Epithelial cell of proximal tubule (primary cell): ENCODE measurements around the gene SNX32. TPM values are rescaled to one million over a fixed set of nuclear protein-coding genes. Genes with fewer than 3 reads are reported as not detected.
"Not testable (repeated sequence)": the region's sequence is repeated elsewhere in the genome, so short reads cannot be mapped to it uniquely, and the experiment has no call there.

Source experiments
- DNase-seq: peaks from one replicate; pipeline ENCODE4 v3.0.0-alpha.2; 2011; ENCODE audit warnings: low read depth
- H3K4me3 ChIP-seq: 2 replicates; pipeline ENCODE4 v1.5.1; 2011; ENCODE audit warnings: low read depth, mild to moderate bottlenecking, low read length
- CTCF ChIP-seq: conservative IDR thresholded peaks from 2 replicates; pipeline ENCODE4 v1.5.1; 2012; ENCODE audit warnings: low read depth, mild to moderate bottlenecking, low read length
- total RNA-seq: library from RNA; depleted of rRNA; stranded (reverse); fragments of >200 nt; gene quantifications from 2 replicates; pipeline ENCODE4 v1.2.3, GENCODE V29; 2015

Gene SNX32
- total RNA-seq, 1 donor from 2014 or later, result 2.1 TPM

GRCh38 chr11:65817835-65818680 is 15.7 kb upstream of the SNX32 start:
- H3K4me3 ChIP-seq, result peak overlapping the region; percentile 64
- TF ChIP-seq CTCF, result peak; percentile 91
- DNase-seq, result no peak

GRCh38 chr11:65821107-65821506 is 12.7 kb upstream of the SNX32 start:
- H3K4me3 ChIP-seq, result no peak overlapping the region
- DNase-seq, result no peak
- no peak for TF ChIP-seq CTCF

GRCh38 chr11:65822776-65823528 is 10.8 kb upstream of the SNX32 start:
- TF ChIP-seq CTCF, result no peak
- no peak overlapping the region for H3K4me3 ChIP-seq
- DNase-seq, result no peak

- H3K4me3 ChIP-seq, result no peak overlapping the region
- TF ChIP-seq CTCF, result no peak
- DNase-seq, result no peak
Measured at GRCh38 chr11:65826984-65827735, 6.6 kb upstream of the SNX32 start.

- no peak overlapping the region for H3K4me3 ChIP-seq
- DNase-seq, result no peak
- TF ChIP-seq CTCF, result no peak
Measured at GRCh38 chr11:65829459-65829858, 4.3 kb upstream of the SNX32 start.

GRCh38 chr11:65832231-65832630 is 1.5 kb upstream of the SNX32 start:
- not testable (repeated sequence) for DNase-seq, H3K4me3 ChIP-seq

GRCh38 chr11:65834202-65834601 is 439 bp downstream of the SNX32 start:
- DNase-seq, result no peak
- TF ChIP-seq CTCF, result no peak
- H3K4me3 ChIP-seq, result peak overlapping the region; percentile 65
